Fibroblast of lung (primary cell): ENCODE measurements around the gene ATXN1. TPM values are rescaled to one million over a fixed set of nuclear protein-coding genes. Genes with fewer than 3 reads are reported as not detected.

ENCODE experiments used
- DNase-seq, 2 donors: peaks; one replicate each; pipeline versions ENCODE4 v3.0.0 to v3.0.0-alpha.2; 2010; ENCODE audit warnings: low read depth in 2 of 2
- H2AFZ ChIP-seq: 2 replicates; pipeline ENCODE4 v1.5.1; 2012; ENCODE audit warnings: low read length, control low read depth, inconsistent platforms
- H3K27ac ChIP-seq: 2 replicates; pipeline ENCODE4 v1.5.1; 2011; ENCODE audit warnings: low read length, control low read depth; ENCODE audit not compliant: insufficient read depth
- H3K27me3 ChIP-seq: 2 replicates; pipeline ENCODE4 v1.5.1; 2011; ENCODE audit warnings: mild to moderate bottlenecking, low read length; ENCODE audit not compliant: control insufficient read depth, insufficient read depth
- H3K36me3 ChIP-seq: 2 replicates; pipeline ENCODE4 v1.5.1; 2011; ENCODE audit warnings: low read length; ENCODE audit not compliant: control insufficient read depth, insufficient read depth
- H3K4me1 ChIP-seq: 2 replicates; pipeline ENCODE4 v1.5.1; 2011; ENCODE audit warnings: low read length; ENCODE audit not compliant: control insufficient read depth, insufficient read depth; ENCODE audit errors: extremely low read depth
- H3K4me2 ChIP-seq: 2 replicates; pipeline ENCODE4 v1.5.1; 2011; ENCODE audit warnings: low read length, control low read depth; ENCODE audit not compliant: insufficient read depth; ENCODE audit errors: extremely low read depth
- H3K4me3 ChIP-seq, 4 experiments: fragments of 200-600 bp in 1 of 4; sonication (generic) in 1 of 4; replicated peaks in 1 of 4; 2 replicates each; pipeline ENCODE4 v1.5.1; 2011 to 2016; ENCODE audit warnings: low read length in 4 of 4, low read depth in 3 of 4, mild to moderate bottlenecking in 3 of 4, control low read depth in 2 of 4, inconsistent platforms in 1 of 4, mixed read lengths in 1 of 4; ENCODE audit not compliant: insufficient read depth in 1 of 4; ENCODE audit errors: control extremely low read depth in 1 of 4
- H3K79me2 ChIP-seq: 2 replicates; pipeline ENCODE4 v1.5.1; 2012; ENCODE audit warnings: mild to moderate bottlenecking, low read length, inconsistent platforms; ENCODE audit not compliant: control insufficient read depth, insufficient read depth
- H3K9ac ChIP-seq: 2 replicates; pipeline ENCODE4 v1.5.1; 2011; ENCODE audit warnings: mild to moderate bottlenecking, low read length, control low read depth; ENCODE audit not compliant: insufficient read depth
- H3K9me3 ChIP-seq: 2 replicates; pipeline ENCODE4 v1.5.1; 2012; ENCODE audit warnings: low read depth, low read length; ENCODE audit not compliant: control insufficient read depth, insufficient read depth
- H4K20me1 ChIP-seq: 2 replicates; pipeline ENCODE4 v1.5.1; 2011; ENCODE audit warnings: low read length; ENCODE audit not compliant: control insufficient read depth, insufficient read depth; ENCODE audit errors: extremely low read depth
- CTCF ChIP-seq, 2 donors: IDR thresholded peaks in 1 of 2; conservative IDR thresholded peaks in 1 of 2; 1 replicate in 1 of 2; 2 replicates in 1 of 2; pipeline ENCODE4 v1.5.1; 2011 to 2012; ENCODE audit warnings: low read length in 2 of 2, control low read depth in 1 of 2, inconsistent platforms in 1 of 2, low read depth in 1 of 2, mild to moderate bottlenecking in 1 of 2
- EZH2 ChIP-seq: IDR thresholded peaks from 2 replicates; pipeline ENCODE4 v1.5.1; 2012; ENCODE audit warnings: low read length, control low read depth, mild to moderate bottlenecking; ENCODE audit errors: missing control alignments
- polyA plus RNA-seq, 2 donors: library from polyadenylated mRNA; depleted of rRNA in 1 of 2; stranded (reverse) in 1 of 2; unstranded in 1 of 2; fragments of >200 nt; gene quantifications; 2 replicates each; pipeline ENCODE4 v1.2.1, GENCODE V29; 2011 to 2012; ENCODE audit warnings: missing spikeins in 1 of 2
- total RNA-seq: library from RNA; depleted of rRNA; stranded (reverse); fragments of >200 nt; gene quantifications from 2 replicates; pipeline ENCODE4 v1.2.1, GENCODE V29; 2014

ATXN1 gene
- total and polyA plus RNA-seq, 2 donors (not counting 1 experiment from before 2014, with no cell fraction given): 15.8 to 40.5 TPM

- Histone ChIP-seq H2AFZ (no peak overlapping the region), H3K27ac (no peak overlapping the region), H4K20me1 (no peaks in the 10 kb centered on the region), H3K4me2 (no peak overlapping the region), H3K9me3 (no peaks in the 10 kb centered on the region), H3K9ac (no peak overlapping the region), H3K36me3 (no peaks in the 10 kb centered on the region), H3K79me2 (no peaks in the 10 kb centered on the region), H3K4me3 (no peak overlapping the region), H3K4me1 (peaks cover 9% of the 10 kb centered on the region), H3K27me3 (no peaks in the 10 kb centered on the region)
- no peak for DNase-seq
- TF ChIP-seq CTCF (conservative IDR thresholded peaks at IDR 0.05 in 1 of 2, IDR thresholded peaks at IDR 0.05 in 1 of 2; ENCODE audit: low read depth in 1 of 2, low read length in 2 of 2) (no peak), EZH2 (no peak)
Observed at GRCh38 chr6:16314296-16314695, 447.0 kb downstream of the ATXN1 start.

DNA sequence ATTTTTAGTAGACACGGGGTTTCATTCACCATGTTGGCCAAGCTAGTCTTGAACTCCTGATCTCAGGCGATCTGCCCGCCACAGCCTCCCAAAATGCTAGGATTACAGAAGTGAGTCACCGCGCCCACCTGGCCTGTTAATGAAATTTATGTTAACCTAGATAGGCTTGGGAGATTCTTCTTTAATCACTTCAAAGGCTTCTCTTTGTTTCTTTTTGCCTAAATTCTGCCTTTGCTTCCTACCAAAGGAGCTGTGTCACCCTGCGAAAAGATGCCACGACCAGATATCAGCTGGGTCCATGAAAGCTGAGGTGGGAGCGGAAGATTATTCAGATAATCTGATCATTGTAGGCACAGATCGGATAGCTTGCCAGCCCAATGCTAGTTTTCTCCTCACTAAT, 447.5 kb downstream of the ATXN1 start:
- no peak overlapping the region for H3K4me2 ChIP-seq
- H3K27me3 ChIP-seq: no peaks in the 10 kb centered on the region
- no peak overlapping the region for H3K27ac ChIP-seq
- no peaks in the 10 kb centered on the region for H3K36me3 ChIP-seq
- no peak overlapping the region for H2AFZ ChIP-seq
- no peak overlapping the region for H3K9ac ChIP-seq
- H3K79me2 ChIP-seq: no peaks in the 10 kb centered on the region
- no peaks in the 10 kb centered on the region for H4K20me1 ChIP-seq
- H3K4me1 ChIP-seq: peaks cover 4% of the 10 kb centered on the region
- H3K4me3 ChIP-seq: no peak overlapping the region
- DNase-seq: no peak
- no peak for TF ChIP-seq CTCF (conservative IDR thresholded peaks at IDR 0.05 in 1 of 2, IDR thresholded peaks at IDR 0.05 in 1 of 2; ENCODE audit: low read depth in 1 of 2, low read length in 2 of 2)
- no peak for TF ChIP-seq EZH2
- H3K9me3 ChIP-seq: no peaks in the 10 kb centered on the region

GRCh38 chr6:16311763-16312162, 449.5 kb downstream of the ATXN1 start:
- H3K36me3 ChIP-seq: no peaks in the 10 kb centered on the region
- no peaks in the 10 kb centered on the region for H4K20me1 ChIP-seq
- no peak overlapping the region for H2AFZ ChIP-seq
- H3K27ac ChIP-seq: no peak overlapping the region
- no peak overlapping the region for H3K9ac ChIP-seq
- no peak overlapping the region for H3K4me3 ChIP-seq
- H3K4me2 ChIP-seq: no peak overlapping the region
- no peaks in the 10 kb centered on the region for H3K79me2 ChIP-seq
- H3K9me3 ChIP-seq: no peaks in the 10 kb centered on the region
- H3K4me1 ChIP-seq: peaks cover under 1% of the 10 kb centered on the region
- H3K27me3 ChIP-seq: no peaks in the 10 kb centered on the region
- no peak for DNase-seq
- TF ChIP-seq EZH2 (no peak), CTCF (conservative IDR thresholded peaks at IDR 0.05 in 1 of 2, IDR thresholded peaks at IDR 0.05 in 1 of 2; ENCODE audit: low read depth in 1 of 2, low read length in 2 of 2) (no peak)
